ENCODE measurements around the gene CAMK1D.

DNA sequence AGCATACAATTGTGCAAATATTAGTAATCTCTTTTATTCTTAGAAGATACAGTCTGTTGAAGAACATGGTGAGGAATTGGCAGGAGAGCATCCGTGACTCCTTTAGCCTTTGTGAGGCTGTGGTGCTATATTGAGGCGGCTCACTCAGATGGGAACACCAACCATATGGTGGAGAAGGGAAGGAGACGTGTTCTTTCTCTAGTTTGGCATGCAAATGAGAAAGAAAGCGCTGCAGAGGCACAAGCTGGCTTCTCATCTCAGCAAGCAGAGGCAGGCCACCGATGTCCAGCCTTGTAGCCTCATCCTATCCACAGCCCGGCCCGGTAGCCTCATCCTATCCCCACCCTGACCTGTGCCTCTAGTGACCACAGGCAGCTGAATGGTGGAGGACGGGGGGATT is 288.3 kb downstream of the CAMK1D start:
- TF ChIP-seq, protein P1, sequence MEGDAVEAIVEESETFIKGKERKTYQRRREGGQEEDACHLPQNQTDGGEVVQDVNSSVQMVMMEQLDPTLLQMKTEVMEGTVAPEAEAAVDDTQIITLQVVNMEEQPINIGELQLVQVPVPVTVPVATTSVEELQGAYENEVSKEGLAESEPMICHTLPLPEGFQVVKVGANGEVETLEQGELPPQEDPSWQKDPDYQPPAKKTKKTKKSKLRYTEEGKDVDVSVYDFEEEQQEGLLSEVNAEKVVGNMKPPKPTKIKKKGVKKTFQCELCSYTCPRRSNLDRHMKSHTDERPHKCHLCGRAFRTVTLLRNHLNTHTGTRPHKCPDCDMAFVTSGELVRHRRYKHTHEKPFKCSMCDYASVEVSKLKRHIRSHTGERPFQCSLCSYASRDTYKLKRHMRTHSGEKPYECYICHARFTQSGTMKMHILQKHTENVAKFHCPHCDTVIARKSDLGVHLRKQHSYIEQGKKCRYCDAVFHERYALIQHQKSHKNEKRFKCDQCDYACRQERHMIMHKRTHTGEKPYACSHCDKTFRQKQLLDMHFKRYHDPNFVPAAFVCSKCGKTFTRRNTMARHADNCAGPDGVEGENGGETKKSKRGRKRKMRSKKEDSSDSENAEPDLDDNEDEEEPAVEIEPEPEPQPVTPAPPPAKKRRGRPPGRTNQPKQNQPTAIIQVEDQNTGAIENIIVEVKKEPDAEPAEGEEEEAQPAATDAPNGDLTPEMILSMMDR (IDR thresholded peaks at IDR 0.05) = no peak
- TF ChIP-seq POLR2AphosphoS5 (IDR thresholded peaks at IDR 0.05) = no peak
- no peak for TF ChIP-seq POLR2A (IDR thresholded peaks at IDR 0.05)
